ENCODE measurements around the gene ADGRL4. TPM values are rescaled to one million over a fixed set of nuclear protein-coding genes. Genes with fewer than 3 reads are reported as not detected.
A peak's percentile ranks its signal among the peaks of the same experiment; 100 is the strongest.

Gene ADGRL4
- total and polyA plus RNA-seq, 2 donors (not counting 1 experiment from before 2014, with no cell fraction given) = 3.8 to 5.0 TPM

- Histone ChIP-seq H3K4me1 (ENCODE audit: control insufficient read depth, extremely low read depth, insufficient read depth, low read length) (no peaks in the 10 kb centered on the region), H3K4me2 (ENCODE audit: extremely low read depth, insufficient read depth, low read length) (no peak overlapping the region)
- TF ChIP-seq EZH2 (IDR thresholded peaks at IDR 0.05; ENCODE audit: low read length, missing control alignments) (no peak), CTCF (conservative IDR thresholded peaks at IDR 0.05 in 1 of 2, IDR thresholded peaks at IDR 0.05 in 1 of 2; ENCODE audit: low read depth in 1 of 2, low read length in 2 of 2) (no peak)
Observed at GRCh38 chr1:78894811-78895210, 111.7 kb downstream of the ADGRL4 start.

GRCh38 chr1:78892260-78892840, 114.2 kb downstream of the ADGRL4 start:
- peak; percentile 28 to 33 for DNase-seq (ENCODE audit: low read depth in 2 of 2)
- H3K27me3 ChIP-seq (ENCODE audit: control insufficient read depth, insufficient read depth, low read length) = no peaks in the 10 kb centered on the region
- no peaks in the 10 kb centered on the region for H3K79me2 ChIP-seq (ENCODE audit: control insufficient read depth, insufficient read depth, low read length)
- H4K20me1 ChIP-seq (ENCODE audit: control insufficient read depth, extremely low read depth, insufficient read depth, low read length) = no peaks in the 10 kb centered on the region
- H3K4me1 ChIP-seq (ENCODE audit: control insufficient read depth, extremely low read depth, insufficient read depth, low read length) = no peaks in the 10 kb centered on the region
- no peak overlapping the region for H3K4me2 ChIP-seq (ENCODE audit: extremely low read depth, insufficient read depth, low read length)
- no peak overlapping the region for H3K4me3 ChIP-seq (replicated peaks in 1 of 4; ENCODE audit: control extremely low read depth in 1 of 4, insufficient read depth in 1 of 4, low read depth in 3 of 4, low read length in 4 of 4)
- no peak overlapping the region for H3K9ac ChIP-seq (ENCODE audit: insufficient read depth, low read length)
- H3K27ac ChIP-seq (ENCODE audit: insufficient read depth, low read length) = no peak overlapping the region
- H2AFZ ChIP-seq (ENCODE audit: low read length) = no peak overlapping the region
- TF ChIP-seq CTCF (conservative IDR thresholded peaks at IDR 0.05 in 1 of 2, IDR thresholded peaks at IDR 0.05 in 1 of 2; ENCODE audit: low read depth in 1 of 2, low read length in 2 of 2) = no peak
- TF ChIP-seq EZH2 (IDR thresholded peaks at IDR 0.05; ENCODE audit: low read length, missing control alignments) = no peak
- H3K9me3 ChIP-seq (ENCODE audit: control insufficient read depth, insufficient read depth, low read depth, low read length) = no peaks in the 10 kb centered on the region
- no peaks in the 10 kb centered on the region for H3K36me3 ChIP-seq (ENCODE audit: control insufficient read depth, insufficient read depth, low read length)

More at GRCh38 chr1:78894811-78895210, 111.7 kb downstream of the ADGRL4 start:
- no peaks in the 10 kb centered on the region for H3K79me2 ChIP-seq (ENCODE audit: control insufficient read depth, insufficient read depth, low read length)
- no peaks in the 10 kb centered on the region for H3K27me3 ChIP-seq (ENCODE audit: control insufficient read depth, insufficient read depth, low read length)
- no peaks in the 10 kb centered on the region for H3K9me3 ChIP-seq (ENCODE audit: control insufficient read depth, insufficient read depth, low read depth, low read length)
- H3K36me3 ChIP-seq (ENCODE audit: control insufficient read depth, insufficient read depth, low read length) = no peaks in the 10 kb centered on the region
- no peak overlapping the region for H2AFZ ChIP-seq (ENCODE audit: low read length)
- H3K9ac ChIP-seq (ENCODE audit: insufficient read depth, low read length) = no peak overlapping the region
- H3K27ac ChIP-seq (ENCODE audit: insufficient read depth, low read length) = no peak overlapping the region
- H3K4me3 ChIP-seq (replicated peaks in 1 of 4; ENCODE audit: control extremely low read depth in 1 of 4, insufficient read depth in 1 of 4, low read depth in 3 of 4, low read length in 4 of 4) = no peak overlapping the region
- no peaks in the 10 kb centered on the region for H4K20me1 ChIP-seq (ENCODE audit: control insufficient read depth, extremely low read depth, insufficient read depth, low read length)
- DNase-seq (ENCODE audit: low read depth in 2 of 2) = no peak

GRCh38 chr1:78887458-78887857, 119.1 kb downstream of the ADGRL4 start:
- Histone ChIP-seq H4K20me1 (ENCODE audit: control insufficient read depth, extremely low read depth, insufficient read depth, low read length) (no peaks in the 10 kb centered on the region), H3K27ac (ENCODE audit: insufficient read depth, low read length) (no peak overlapping the region), H3K4me3 (replicated peaks in 1 of 4; ENCODE audit: control extremely low read depth in 1 of 4, insufficient read depth in 1 of 4, low read depth in 3 of 4, low read length in 4 of 4) (no peak overlapping the region), H3K4me2 (ENCODE audit: extremely low read depth, insufficient read depth, low read length) (no peak overlapping the region), H3K4me1 (ENCODE audit: control insufficient read depth, extremely low read depth, insufficient read depth, low read length) (no peaks in the 10 kb centered on the region), H2AFZ (ENCODE audit: low read length) (no peak overlapping the region), H3K9me3 (ENCODE audit: control insufficient read depth, insufficient read depth, low read depth, low read length) (no peaks in the 10 kb centered on the region), H3K79me2 (ENCODE audit: control insufficient read depth, insufficient read depth, low read length) (no peaks in the 10 kb centered on the region), H3K27me3 (ENCODE audit: control insufficient read depth, insufficient read depth, low read length) (no peaks in the 10 kb centered on the region), H3K9ac (ENCODE audit: insufficient read depth, low read length) (no peak overlapping the region), H3K36me3 (ENCODE audit: control insufficient read depth, insufficient read depth, low read length) (no peaks in the 10 kb centered on the region)
- TF ChIP-seq CTCF (conservative IDR thresholded peaks at IDR 0.05 in 1 of 2, IDR thresholded peaks at IDR 0.05 in 1 of 2; ENCODE audit: low read depth in 1 of 2, low read length in 2 of 2) = no peak
- no peak for TF ChIP-seq EZH2 (IDR thresholded peaks at IDR 0.05; ENCODE audit: low read length, missing control alignments)
- no peak for DNase-seq (ENCODE audit: low read depth in 2 of 2)

All from fibroblast of lung (primary cell).